GDM1 (cell line): ENCODE results near the gene BOLL.
"Not testable (repeated sequence)": the region's sequence is repeated elsewhere in the genome, so short reads cannot be mapped to it uniquely, and the experiment has no call there.

Source experiments
- DNase-seq: peaks from one replicate; lab custom pipeline; 2025; lab: John Stamatoyannopoulos, UW

BOLL gene

GRCh38 chr2:197798187-197798586 is 13.1 kb upstream of the BOLL start:
- DNase-seq = no peak

- no peak for DNase-seq
These were observed 10.2 kb upstream of the BOLL start for GRCh38 chr2:197795277-197795676.

GRCh38 chr2:197793456-197793855 is 8.3 kb upstream of the BOLL start:
- DNase-seq = no peak

- DNase-seq = no peak
These were observed 1.1 kb upstream of the BOLL start for GRCh38 chr2:197786010-197786877.

GRCh38 chr2:197782126-197782525 is 3.0 kb downstream of the BOLL start:
- DNase-seq = no peak

- DNase-seq = no peak
These were observed 5.9 kb downstream of the BOLL start for GRCh38 chr2:197779261-197779660.

GRCh38 chr2:197777823-197778407 is 7.2 kb downstream of the BOLL start:
- DNase-seq = peak; percentile 6

GRCh38 chr2:197760293-197760657 is 24.8 kb downstream of the BOLL start:
- DNase-seq = no peak

- no peak for DNase-seq
These were observed 25.4 kb downstream of the BOLL start for GRCh38 chr2:197759625-197760292.

- no peak for DNase-seq
These were observed 26.1 kb downstream of the BOLL start for GRCh38 chr2:197759013-197759412.

GRCh38 chr2:197740200-197740599 is 44.9 kb downstream of the BOLL start:
- DNase-seq = no peak

- not testable (repeated sequence) for DNase-seq
These were observed 56.3 kb downstream of the BOLL start for GRCh38 chr2:197728555-197729544.

- no peak for DNase-seq
These were observed 58.1 kb downstream of the BOLL start for GRCh38 chr2:197727011-197727410.

- no peak for DNase-seq
These were observed 67.3 kb downstream of the BOLL start for GRCh38 chr2:197717863-197718262.

GRCh38 chr2:197713271-197713670 is 71.8 kb downstream of the BOLL start:
- DNase-seq = no peak

GRCh38 chr2:197711578-197711977 is 73.5 kb downstream of the BOLL start:
- no peak for DNase-seq

GRCh38 chr2:197710424-197711042 is 74.6 kb downstream of the BOLL start:
- DNase-seq = no peak

GRCh38 chr2:197709140-197709539 is 76.0 kb downstream of the BOLL start:
- DNase-seq = not testable (repeated sequence)

- DNase-seq = no peak
These were observed 76.8 kb downstream of the BOLL start for GRCh38 chr2:197708331-197708730.

- DNase-seq = no peak
These were observed 77.6 kb downstream of the BOLL start for GRCh38 chr2:197707316-197708213.
